Measurements from ENCODE around the gene DHRS3. TPM values are rescaled to one million over a fixed set of nuclear protein-coding genes. Genes with fewer than 3 reads are reported as not detected.
"Not testable (repeated sequence)": the region's sequence is repeated elsewhere in the genome, so short reads cannot be mapped to it uniquely, and the experiment has no call there.

The DHRS3 gene
- total RNA-seq, 2 donors from 2014 or later: 81.7 to 104 TPM

DNA sequence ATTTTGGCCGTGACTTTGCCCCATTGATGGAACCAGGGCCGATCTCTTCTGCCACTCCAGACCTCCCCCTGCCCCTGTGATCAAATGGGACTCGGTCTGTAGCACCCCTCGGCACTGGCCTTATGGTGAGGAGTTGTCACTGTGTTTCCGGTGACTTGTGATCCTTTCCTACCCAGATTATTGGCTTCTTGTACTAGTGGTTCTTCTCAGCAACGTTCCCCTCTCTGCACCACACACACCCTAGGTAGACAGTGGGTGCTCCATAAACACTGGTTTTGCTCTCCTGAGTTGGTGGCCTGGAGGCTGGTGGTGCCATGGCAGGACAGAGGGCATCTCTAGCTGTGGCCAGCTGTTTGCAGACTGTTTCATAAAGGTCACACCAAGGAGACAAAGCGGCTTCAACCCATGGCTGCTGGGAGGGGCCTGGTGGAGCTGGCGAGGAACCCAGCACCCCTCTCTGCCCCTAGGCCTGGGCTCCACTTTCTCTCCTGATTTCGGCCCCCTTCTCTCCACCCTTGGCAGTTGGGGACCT is 50.7 kb downstream of the DHRS3 start:
- Histone ChIP-seq H3K27ac (no peak overlapping the region), H3K36me3 (replicated peaks in 1 of 2; ENCODE audit: insufficient read depth in 1 of 2, low read depth in 2 of 2) (peaks cover 12 to 23% of the 10 kb centered on the region in 2 donors), H3K4me3 (no peak overlapping the region), H3K27me3 (no peaks in the 10 kb centered on the region), H3K9me3 (peaks cover 0 to 9% (median 0%) of the 10 kb centered on the region in 3 donors), H3K4me1 (peaks cover 5% of the 10 kb centered on the region)
- 87 to 93% methylated on average over 7 to 9 of the region's 9 CpGs for WGBS, 2 donors
- TF ChIP-seq, protein P1, sequence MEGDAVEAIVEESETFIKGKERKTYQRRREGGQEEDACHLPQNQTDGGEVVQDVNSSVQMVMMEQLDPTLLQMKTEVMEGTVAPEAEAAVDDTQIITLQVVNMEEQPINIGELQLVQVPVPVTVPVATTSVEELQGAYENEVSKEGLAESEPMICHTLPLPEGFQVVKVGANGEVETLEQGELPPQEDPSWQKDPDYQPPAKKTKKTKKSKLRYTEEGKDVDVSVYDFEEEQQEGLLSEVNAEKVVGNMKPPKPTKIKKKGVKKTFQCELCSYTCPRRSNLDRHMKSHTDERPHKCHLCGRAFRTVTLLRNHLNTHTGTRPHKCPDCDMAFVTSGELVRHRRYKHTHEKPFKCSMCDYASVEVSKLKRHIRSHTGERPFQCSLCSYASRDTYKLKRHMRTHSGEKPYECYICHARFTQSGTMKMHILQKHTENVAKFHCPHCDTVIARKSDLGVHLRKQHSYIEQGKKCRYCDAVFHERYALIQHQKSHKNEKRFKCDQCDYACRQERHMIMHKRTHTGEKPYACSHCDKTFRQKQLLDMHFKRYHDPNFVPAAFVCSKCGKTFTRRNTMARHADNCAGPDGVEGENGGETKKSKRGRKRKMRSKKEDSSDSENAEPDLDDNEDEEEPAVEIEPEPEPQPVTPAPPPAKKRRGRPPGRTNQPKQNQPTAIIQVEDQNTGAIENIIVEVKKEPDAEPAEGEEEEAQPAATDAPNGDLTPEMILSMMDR (IDR thresholded peaks at IDR 0.05): no peak
- TF ChIP-seq POLR2A (IDR thresholded peaks at IDR 0.05): no peak
- intact Hi-C loops (cut with DNase I): no loop called here
- ATAC-seq (no peak), DNase-seq (no peak)

DNA sequence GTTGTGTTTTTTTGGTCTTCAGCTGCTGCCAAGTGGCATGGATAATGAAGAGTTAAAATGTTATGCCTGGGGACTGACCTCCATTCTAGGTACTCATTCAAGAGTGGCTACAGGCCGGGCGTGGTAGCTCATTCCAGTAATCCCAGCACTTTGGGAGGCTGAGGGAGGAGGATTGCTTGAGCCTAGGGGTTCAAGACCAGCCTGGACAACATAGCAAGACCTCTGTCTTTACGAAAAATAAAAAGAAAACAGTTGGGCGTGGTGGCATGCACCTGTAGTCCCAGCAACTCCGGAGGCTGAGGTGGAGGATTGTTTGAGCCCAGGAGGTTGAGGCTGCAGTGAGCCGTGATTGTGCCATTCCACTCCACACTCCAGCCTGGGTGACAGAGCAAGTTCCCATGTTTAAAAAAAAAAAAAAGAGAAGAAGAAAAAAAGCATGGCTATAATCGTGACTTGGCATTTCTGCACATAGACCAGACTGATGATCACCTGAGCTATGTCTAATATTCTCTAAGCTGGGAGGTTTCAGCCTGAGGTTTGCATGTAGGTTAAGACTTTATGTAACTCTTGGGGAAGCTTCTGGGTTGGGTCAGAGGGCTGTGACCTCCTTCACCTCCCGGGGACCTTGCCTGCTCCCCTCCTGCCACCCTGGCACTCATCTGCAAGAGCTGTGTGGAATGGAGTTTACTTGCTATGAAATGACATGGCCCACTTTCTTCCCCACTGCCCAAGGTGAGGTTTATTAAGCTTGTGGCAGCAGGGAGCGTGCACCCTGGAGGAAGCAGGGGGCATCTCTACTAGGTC is 51.3 kb downstream of the DHRS3 start:
- Histone ChIP-seq H3K27me3 (no peaks in the 10 kb centered on the region), H3K4me1 (peaks cover 5% of the 10 kb centered on the region), H3K4me3 (no peak overlapping the region), H3K27ac (no peak overlapping the region), H3K36me3 (replicated peaks in 1 of 2; ENCODE audit: insufficient read depth in 1 of 2, low read depth in 2 of 2) (peaks cover 12 to 23% of the 10 kb centered on the region in 2 donors), H3K9me3 (peaks cover 0 to 9% (median 0%) of the 10 kb centered on the region in 3 donors)
- DNase-seq (no peak), ATAC-seq (no peak)
- intact Hi-C loops (cut with DNase I): no loop called here
- no peak for TF ChIP-seq POLR2A (IDR thresholded peaks at IDR 0.05)
- TF ChIP-seq, protein P1 (IDR thresholded peaks at IDR 0.05): no peak
- WGBS, 2 donors: 83 to 88% methylated on average over 9 of the region's 9 CpGs

DNA sequence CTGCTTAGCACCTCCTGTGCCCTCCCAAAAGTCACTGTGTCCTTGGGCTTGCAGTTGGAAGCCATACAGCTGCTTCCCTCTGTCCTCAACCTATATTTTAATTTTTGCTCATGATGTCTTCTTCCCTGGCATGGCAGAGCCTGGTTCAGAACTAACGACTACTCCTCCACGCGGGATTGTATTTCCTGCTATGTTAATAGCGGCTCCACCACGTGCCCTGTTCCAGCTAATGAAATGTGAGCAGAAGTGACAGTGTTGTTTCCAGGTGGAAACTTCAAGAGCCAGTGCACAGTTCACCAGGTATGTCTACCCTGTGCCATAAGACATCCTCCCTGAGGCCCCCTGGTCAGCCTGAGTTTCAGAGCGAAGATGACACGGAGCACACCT is 52.1 kb downstream of the DHRS3 start:
- ATAC-seq: no peak
- TF ChIP-seq, protein P1 (IDR thresholded peaks at IDR 0.05): no peak
- TF ChIP-seq POLR2A (IDR thresholded peaks at IDR 0.05): no peak
- Histone ChIP-seq H3K27me3 (no peaks in the 10 kb centered on the region), H3K4me3 (no peak overlapping the region), H3K4me1 (peaks cover 5% of the 10 kb centered on the region), H3K36me3 (replicated peaks in 1 of 2; ENCODE audit: insufficient read depth in 1 of 2, low read depth in 2 of 2) (peaks cover 12 to 19% of the 10 kb centered on the region in 2 donors), H3K9me3 (peaks cover 0 to 9% (median 0%) of the 10 kb centered on the region in 3 donors), H3K27ac (no peak overlapping the region)
- DNase-seq: no peak
- intact Hi-C loops (cut with DNase I): no loop called here
- WGBS, 2 donors: 85 to 87% methylated on average over 7 of the region's 7 CpGs

DNA sequence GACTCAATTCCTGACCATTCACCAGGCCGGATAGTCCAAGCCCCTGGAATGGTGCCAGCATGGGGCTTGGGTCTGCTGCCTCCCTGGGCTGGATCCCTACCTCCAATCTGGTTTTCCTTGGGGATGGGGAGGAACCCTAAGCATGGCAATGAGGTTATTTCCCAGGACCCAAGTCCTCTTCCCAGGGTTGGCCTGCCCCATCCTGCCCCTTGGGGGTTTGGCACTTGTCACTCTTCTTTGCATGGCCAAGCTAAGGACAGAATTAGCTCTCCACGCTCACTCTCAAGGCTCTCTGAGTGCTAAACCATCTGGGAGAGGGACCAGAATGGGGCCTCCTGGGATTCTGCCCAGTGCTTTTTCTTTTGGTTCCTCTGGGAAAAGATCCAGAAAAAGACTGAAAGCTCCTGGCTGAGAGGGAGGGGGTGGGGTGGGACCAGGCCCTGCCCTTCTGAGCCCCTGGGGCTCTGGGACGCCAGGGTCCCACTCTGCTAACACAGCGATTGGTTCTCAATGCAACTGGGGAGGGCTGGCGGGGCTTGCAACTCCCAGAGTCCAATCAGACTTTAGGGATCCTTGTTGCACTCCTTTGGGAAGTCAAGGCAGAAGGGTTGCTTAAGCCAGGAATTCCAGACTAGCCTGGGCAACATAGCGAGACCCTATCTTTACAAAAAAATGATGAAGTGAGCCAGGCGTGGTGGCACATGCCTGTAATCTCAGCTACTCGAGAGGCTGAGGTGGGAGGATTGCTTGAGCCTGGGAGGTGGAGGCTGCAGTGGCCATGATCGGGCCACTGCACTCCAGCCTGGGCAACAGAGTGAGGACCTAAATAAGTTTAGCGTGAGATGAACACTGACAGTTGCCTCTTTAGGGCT is 52.7 kb downstream of the DHRS3 start:
- 79 to 80% methylated on average over 9 to 10 of the region's 10 CpGs for WGBS, 2 donors
- ATAC-seq (no peak), DNase-seq (no peak)
- intact Hi-C loops (cut with DNase I): no loop called here
- Histone ChIP-seq H3K27ac (peak overlapping the region in 1 of 4 donors; percentile 21), H3K9me3 (peaks cover 0 to 9% (median 0%) of the 10 kb centered on the region in 3 donors), H3K4me3 (no peak overlapping the region), H3K27me3 (no peaks in the 10 kb centered on the region), H3K36me3 (replicated peaks in 1 of 2; ENCODE audit: insufficient read depth in 1 of 2, low read depth in 2 of 2) (peaks cover 12 to 15% of the 10 kb centered on the region in 2 donors), H3K4me1 (peaks cover 5% of the 10 kb centered on the region)
- TF ChIP-seq, protein P1 (IDR thresholded peaks at IDR 0.05): no peak
- TF ChIP-seq POLR2A (IDR thresholded peaks at IDR 0.05): no peak

DNA sequence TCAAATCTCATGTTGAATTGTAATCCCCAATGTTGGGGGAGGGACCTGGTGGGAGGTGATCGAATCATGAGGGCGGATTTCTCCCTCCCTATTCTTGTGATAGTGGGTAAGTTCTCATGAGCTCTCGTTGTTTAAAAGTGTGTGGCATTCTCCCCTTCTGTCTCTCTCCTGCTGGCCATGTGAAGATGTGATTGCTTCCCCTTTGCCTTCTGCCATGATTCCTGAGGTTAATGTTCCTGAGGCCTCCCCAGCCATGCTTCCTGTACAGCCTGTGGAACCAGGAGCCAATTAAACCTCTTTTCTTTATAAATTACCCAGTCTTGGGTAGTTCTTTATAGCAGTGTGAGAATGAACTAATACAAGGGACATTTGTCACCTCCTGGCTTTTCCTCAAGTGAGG is 53.8 kb downstream of the DHRS3 start:
- H3K4me3 ChIP-seq; H3K9me3 ChIP-seq; H3K36me3 ChIP-seq (replicated peaks in 1 of 2; ENCODE audit: insufficient read depth in 1 of 2, low read depth in 2 of 2); H3K27me3 ChIP-seq; H3K4me1 ChIP-seq; intact Hi-C loops (cut with DNase I); H3K27ac ChIP-seq; DNase-seq; ATAC-seq: not testable (repeated sequence)
- 90 to 93% methylated on average over 3 of the region's 3 CpGs for WGBS, 2 donors

Measured in body of pancreas (tissue), 4 donors.